HFF-Myc (cell line): Measurements from ENCODE around the gene LYST.
A peak's percentile ranks its signal among the peaks of the same experiment; 100 is the strongest.
"Not testable (repeated sequence)": the region's sequence is repeated elsewhere in the genome, so short reads cannot be mapped to it uniquely, and the experiment has no call there.

ENCODE experiments used
- DNase-seq: peaks from one replicate; pipeline ENCODE4 v3.0.0-alpha.2; 2011; ENCODE audit warnings: low read depth; ENCODE audit errors: extremely low read depth
- H3K4me3 ChIP-seq: replicated peaks from 2 replicates; pipeline ENCODE4 v1.5.1; 2011; ENCODE audit warnings: low read depth, mild to moderate bottlenecking, control low read depth, low read length
- CTCF ChIP-seq: IDR thresholded peaks from 2 replicates; pipeline ENCODE4 v1.5.1; 2012; ENCODE audit warnings: mild to moderate bottlenecking, low read depth, low read length, control low read depth; ENCODE audit errors: missing control alignments

The LYST gene

DNA sequence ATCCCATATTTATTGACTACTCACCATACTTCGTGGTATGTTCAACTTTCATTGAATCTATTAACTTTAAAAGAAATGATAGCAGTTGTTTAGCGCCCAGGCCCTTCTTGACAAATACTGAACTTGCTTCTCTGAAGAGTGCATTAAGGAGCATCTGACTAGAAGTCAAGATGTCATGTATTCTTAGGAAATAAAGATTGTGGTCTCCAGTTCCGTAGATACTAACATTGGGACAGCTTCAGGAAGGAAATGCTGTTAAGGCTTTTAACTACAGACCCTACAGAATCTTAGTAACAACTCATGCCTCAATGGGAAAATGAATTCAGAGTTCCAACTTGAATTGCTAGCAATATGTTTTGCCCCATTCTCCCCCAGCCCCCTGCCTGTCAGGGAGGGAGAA is 14.8 kb downstream of the LYST start:
- no peak for DNase-seq
- no peak overlapping the region for H3K4me3 ChIP-seq
- no peak for TF ChIP-seq CTCF

- not testable (repeated sequence) for DNase-seq, H3K4me3 ChIP-seq
Observed at GRCh38 chr1:235848251-235848650, 18.5 kb downstream of the LYST start.

GRCh38 chr1:235845656-235846107 is 21.0 kb downstream of the LYST start:
- not testable (repeated sequence) for DNase-seq, H3K4me3 ChIP-seq

DNA sequence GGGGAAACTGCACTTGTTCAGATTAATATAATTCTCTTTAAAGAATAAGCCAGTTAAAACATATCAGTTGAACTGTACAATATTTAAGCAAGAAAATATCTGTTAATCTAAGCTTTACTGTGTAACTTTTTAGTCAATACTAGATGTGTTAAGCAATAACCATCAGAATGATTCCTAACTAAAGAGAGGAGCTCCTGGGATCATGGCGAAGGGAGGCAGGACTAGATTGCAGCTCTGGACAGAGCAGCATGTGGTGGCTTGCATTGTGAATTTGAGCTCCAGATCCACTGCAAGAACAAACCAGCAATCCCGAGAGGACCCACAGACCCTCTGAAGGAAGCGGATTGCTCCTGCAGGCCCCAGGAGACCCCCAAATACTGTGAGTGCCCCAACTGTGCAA is 21.9 kb downstream of the LYST start:
- DNase-seq: no peak
- TF ChIP-seq CTCF: no peak
- H3K4me3 ChIP-seq: no peak overlapping the region

- no peak overlapping the region for H3K4me3 ChIP-seq
- DNase-seq: peak; percentile 49
- peak; percentile 50 for TF ChIP-seq CTCF
Observed at GRCh38 chr1:235843461-235843961, 23.2 kb downstream of the LYST start.

- H3K4me3 ChIP-seq: no peak overlapping the region
- TF ChIP-seq CTCF: no peak
- DNase-seq: no peak
Observed at GRCh38 chr1:235841938-235842545, 24.7 kb downstream of the LYST start.

- no peak for DNase-seq
- no peak overlapping the region for H3K4me3 ChIP-seq
- TF ChIP-seq CTCF: no peak
Observed at GRCh38 chr1:235838021-235838420, 28.7 kb downstream of the LYST start.

- no peak for DNase-seq
- no peak for TF ChIP-seq CTCF
- no peak overlapping the region for H3K4me3 ChIP-seq
Observed at GRCh38 chr1:235835226-235835625, 31.5 kb downstream of the LYST start.
